NT2/D1 (cell line): ENCODE results near the gene GHRHR.

Source experiments
- SUZ12 ChIP-seq: IDR thresholded peaks from 2 replicates; pipeline ENCODE4 v1.6.1; 2011; ENCODE audit not compliant: insufficient read length, insufficient read depth; ENCODE audit errors: extremely low read depth
- YY1 ChIP-seq: IDR thresholded peaks from 2 replicates; pipeline ENCODE4 v1.6.1; 2011; ENCODE audit not compliant: insufficient read length, insufficient read depth
- ZNF274 ChIP-seq: IDR thresholded peaks from 2 replicates; pipeline ENCODE4 v1.6.1; 2011; ENCODE audit warnings: mild to moderate bottlenecking, low read depth, low read length

DNA sequence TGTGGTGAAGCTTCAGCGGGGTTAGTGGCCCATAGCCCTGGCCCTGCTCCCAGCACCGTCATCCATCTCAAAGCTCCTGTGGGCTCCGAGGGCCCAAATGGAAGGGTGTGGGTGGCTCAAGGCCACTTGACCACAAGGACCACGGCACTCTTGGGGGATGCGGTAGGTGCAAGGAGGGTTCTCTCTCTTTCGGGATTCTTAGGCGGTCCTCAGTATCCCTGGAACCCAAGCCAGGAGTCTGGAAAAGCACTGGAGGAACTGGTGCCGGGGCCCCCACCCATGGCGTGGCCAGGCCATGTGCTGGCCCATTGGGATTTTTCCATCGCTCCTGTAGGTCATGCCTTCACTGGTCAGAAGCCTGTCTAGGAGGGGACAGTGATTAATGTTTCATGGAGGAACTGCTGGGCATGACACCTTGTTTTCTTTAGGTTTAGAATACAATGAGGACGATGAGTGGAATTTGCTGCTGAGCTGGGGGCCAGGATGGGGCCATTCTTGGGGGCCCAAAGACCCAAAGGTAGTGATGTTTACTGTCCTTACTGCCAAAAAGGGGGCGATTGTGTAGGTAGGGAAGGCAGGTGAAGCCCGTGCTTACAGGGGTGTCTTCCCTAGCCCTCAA lies 35.4 kb upstream of the GHRHR start:
- TF ChIP-seq SUZ12 (no peak), ZNF274 (no peak), YY1 (no peak)
